Activated B cell treated with CpG ODN at 0.5 μM for 24 hours (primary cell): ENCODE data around the gene EDIL3. TPM values are rescaled to one million over a fixed set of nuclear protein-coding genes. Genes with fewer than 3 reads are reported as not detected.

Experiments
- ATAC-seq: fragments of 200-7000 bp; cut with Tn5 transposase; one replicate; pipeline ENCODE4 v1.10.0; 2021; ENCODE audit warnings: low read depth, mild to moderate bottlenecking, moderate library complexity
- CTCF ChIA-PET: fragments of 350-600 bp; sonication (Branson Sonifier 250); formaldehyde crosslinking; loops from one replicate; lab custom pipeline; 2021; ENCODE audit warnings: antibody characterized with exemption; lab: Charles Lee
- POLR2A ChIA-PET: fragments of 350-600 bp; sonication (Branson Sonifier 250); formaldehyde crosslinking; loops from one replicate; lab custom pipeline; 2021; ENCODE audit warnings: antibody characterized with exemption; lab: Charles Lee
- DNase-seq: peaks from one replicate; pipeline ENCODE4 v3.0.0; 2022
- H3K27ac Mint-ChIP-seq: one replicate; pipeline ENCODE4 v1.8.0; 2020; ENCODE audit warnings: mixed read lengths
- H3K27me3 Mint-ChIP-seq: one replicate; pipeline ENCODE4 v1.8.0; 2021; ENCODE audit warnings: mixed read lengths
- H3K36me3 Mint-ChIP-seq: one replicate; pipeline ENCODE4 v1.8.0; 2021; ENCODE audit warnings: low read depth, mixed read lengths
- H3K4me1 Mint-ChIP-seq: one replicate; pipeline ENCODE4 v1.8.0; 2021; ENCODE audit warnings: mixed read lengths
- H3K4me3 Mint-ChIP-seq: one replicate; pipeline ENCODE4 v1.8.0; 2020; ENCODE audit warnings: mild to moderate bottlenecking, mixed read lengths
- H3K9me3 Mint-ChIP-seq: one replicate; pipeline ENCODE4 v1.8.0; 2020; ENCODE audit warnings: mixed read lengths
- CTCF ChIP-seq: fragments of 200-600 bp; IDR thresholded peaks from one replicate; pipeline ENCODE4 v1.8.0; 2022; ENCODE audit warnings: antibody characterized with exemption, mild to moderate bottlenecking
- intact Hi-C: fragments of 100-400 bp; cut with micrococcal nuclease; formaldehyde crosslinking; loops from one replicate; pipeline ENCODE4 v1.15.1; 2024
- total RNA-seq: library from RNA; stranded (reverse); gene quantifications from 2 replicates; pipeline ENCODE4 v1.2.3, GENCODE V29; 2022

EDIL3 gene
- total RNA-seq, 1 donor from 2014 or later: not detected

GRCh38 chr5:84088996-84089395 is 295.7 kb downstream of the EDIL3 start:
- H3K4me1 Mint-ChIP-seq: no peaks in the 10 kb centered on the region
- no peaks in the 10 kb centered on the region for H3K9me3 Mint-ChIP-seq
- ChIA-PET POLR2A (no interaction called here), CTCF (no interaction called here)
- H3K4me3 Mint-ChIP-seq: no peak overlapping the region
- intact Hi-C loops: no loop called here
- ATAC-seq (no peak), DNase-seq (no peak)
- no peak for TF ChIP-seq CTCF
- H3K36me3 Mint-ChIP-seq: no peaks in the 10 kb centered on the region
- H3K27me3 Mint-ChIP-seq: no peaks in the 10 kb centered on the region
- H3K27ac Mint-ChIP-seq: no peak overlapping the region

- ATAC-seq (no peak), DNase-seq (no peak)
- Mint-ChIP-seq H3K27ac (no peak overlapping the region), H3K9me3 (no peaks in the 10 kb centered on the region), H3K36me3 (no peaks in the 10 kb centered on the region), H3K27me3 (no peaks in the 10 kb centered on the region), H3K4me1 (no peaks in the 10 kb centered on the region), H3K4me3 (no peak overlapping the region)
- intact Hi-C loops: no loop called here
- ChIA-PET CTCF (no interaction called here), POLR2A (no interaction called here)
- no peak for TF ChIP-seq CTCF
These were observed 298.2 kb downstream of the EDIL3 start for GRCh38 chr5:84086511-84086910.

- H3K27ac Mint-ChIP-seq: no peak overlapping the region
- POLR2A ChIA-PET: no interaction called here
- no peaks in the 10 kb centered on the region for H3K4me1 Mint-ChIP-seq
- H3K36me3 Mint-ChIP-seq: no peaks in the 10 kb centered on the region
- ATAC-seq (no peak), DNase-seq (no peak)
- CTCF ChIA-PET: no interaction called here
- no peaks in the 10 kb centered on the region for H3K9me3 Mint-ChIP-seq
- H3K27me3 Mint-ChIP-seq: no peaks in the 10 kb centered on the region
- no peak for TF ChIP-seq CTCF
- intact Hi-C loops: no loop called here
- H3K4me3 Mint-ChIP-seq: no peak overlapping the region
These were observed 299.2 kb downstream of the EDIL3 start for GRCh38 chr5:84085387-84086041.

- intact Hi-C loops: no loop called here
- ChIA-PET POLR2A (no interaction called here), CTCF (no interaction called here)
- Mint-ChIP-seq H3K36me3 (no peaks in the 10 kb centered on the region), H3K4me1 (no peaks in the 10 kb centered on the region), H3K27ac (no peak overlapping the region), H3K4me3 (no peak overlapping the region), H3K27me3 (no peaks in the 10 kb centered on the region), H3K9me3 (no peaks in the 10 kb centered on the region)
- no peak for TF ChIP-seq CTCF
- no peak for DNase-seq
- no peak for ATAC-seq
These were observed 303.8 kb downstream of the EDIL3 start for GRCh38 chr5:84080908-84081307.

- Mint-ChIP-seq H3K4me3 (no peak overlapping the region), H3K9me3 (no peaks in the 10 kb centered on the region), H3K36me3 (no peaks in the 10 kb centered on the region), H3K27me3 (no peaks in the 10 kb centered on the region), H3K27ac (no peak overlapping the region), H3K4me1 (no peaks in the 10 kb centered on the region)
- no peak for TF ChIP-seq CTCF
- ATAC-seq (no peak), DNase-seq (no peak)
- POLR2A ChIA-PET: no interaction called here
- CTCF ChIA-PET: no interaction called here
- intact Hi-C loops: no loop called here
These were observed 312.3 kb downstream of the EDIL3 start for GRCh38 chr5:84072339-84072738.
